GM06990 (cell line): ENCODE results near the gene FMNL3.

Experiments used
- DNase-seq: peaks from one replicate; pipeline ENCODE4 v3.0.0-alpha.2; 2011; ENCODE audit not compliant: insufficient read length; ENCODE audit errors: extremely low read depth
- H3K27me3 ChIP-seq: replicated peaks from 2 replicates; pipeline ENCODE4 v1.6.0; 2011; ENCODE audit warnings: low read length; ENCODE audit not compliant: control insufficient read depth, insufficient read depth
- H3K36me3 ChIP-seq: 2 replicates; pipeline ENCODE4 v1.5.1; 2011; ENCODE audit warnings: low read length; ENCODE audit not compliant: control insufficient read depth, insufficient read depth
- H3K4me3 ChIP-seq: replicated peaks from 2 replicates; pipeline ENCODE4 v1.5.1; 2011; ENCODE audit warnings: low read depth, mild to moderate bottlenecking, control low read depth, low read length
- TF ChIP-seq, protein P1 (sequence below): IDR thresholded peaks from 2 replicates; pipeline ENCODE4 v1.5.1; 2011; ENCODE audit warnings: low read length, control low read depth, mild to moderate bottlenecking, inconsistent platforms; ENCODE audit not compliant: insufficient read depth, poor library complexity, severe bottlenecking

FMNL3 gene

GRCh38 chr12:49667325-49668090 lies 39.7 kb downstream of the FMNL3 start:
- Histone ChIP-seq H3K4me3 (no peak overlapping the region), H3K36me3 (peaks cover 6% of the 10 kb centered on the region), H3K27me3 (no peaks in the 10 kb centered on the region)
- TF ChIP-seq, protein P1, sequence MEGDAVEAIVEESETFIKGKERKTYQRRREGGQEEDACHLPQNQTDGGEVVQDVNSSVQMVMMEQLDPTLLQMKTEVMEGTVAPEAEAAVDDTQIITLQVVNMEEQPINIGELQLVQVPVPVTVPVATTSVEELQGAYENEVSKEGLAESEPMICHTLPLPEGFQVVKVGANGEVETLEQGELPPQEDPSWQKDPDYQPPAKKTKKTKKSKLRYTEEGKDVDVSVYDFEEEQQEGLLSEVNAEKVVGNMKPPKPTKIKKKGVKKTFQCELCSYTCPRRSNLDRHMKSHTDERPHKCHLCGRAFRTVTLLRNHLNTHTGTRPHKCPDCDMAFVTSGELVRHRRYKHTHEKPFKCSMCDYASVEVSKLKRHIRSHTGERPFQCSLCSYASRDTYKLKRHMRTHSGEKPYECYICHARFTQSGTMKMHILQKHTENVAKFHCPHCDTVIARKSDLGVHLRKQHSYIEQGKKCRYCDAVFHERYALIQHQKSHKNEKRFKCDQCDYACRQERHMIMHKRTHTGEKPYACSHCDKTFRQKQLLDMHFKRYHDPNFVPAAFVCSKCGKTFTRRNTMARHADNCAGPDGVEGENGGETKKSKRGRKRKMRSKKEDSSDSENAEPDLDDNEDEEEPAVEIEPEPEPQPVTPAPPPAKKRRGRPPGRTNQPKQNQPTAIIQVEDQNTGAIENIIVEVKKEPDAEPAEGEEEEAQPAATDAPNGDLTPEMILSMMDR: no peak
- no peak for DNase-seq

DNA sequence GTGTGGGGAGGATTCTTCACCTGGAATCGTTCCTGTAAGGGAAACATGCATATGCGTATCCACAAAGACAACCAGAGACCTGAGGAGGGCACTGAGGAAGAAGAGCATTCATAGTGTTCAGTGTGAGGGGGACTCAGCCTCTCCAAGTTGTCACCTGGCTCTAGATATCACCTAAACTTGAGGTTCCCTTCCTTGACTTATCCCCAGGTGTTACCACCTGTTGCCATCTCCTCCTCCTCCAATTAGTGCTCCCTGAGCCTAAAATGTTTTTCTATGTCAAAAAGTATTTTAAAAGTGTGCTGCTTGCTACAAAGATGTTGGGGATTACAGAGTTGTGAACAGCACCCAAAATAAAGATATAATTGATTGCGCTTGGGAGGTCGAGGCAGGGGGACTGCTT lies 41.0 kb downstream of the FMNL3 start:
- H3K36me3 ChIP-seq: peaks cover 8% of the 10 kb centered on the region
- TF ChIP-seq, protein P1: no peak
- H3K4me3 ChIP-seq: no peak overlapping the region
- no peaks in the 10 kb centered on the region for H3K27me3 ChIP-seq
- no peak for DNase-seq

DNA sequence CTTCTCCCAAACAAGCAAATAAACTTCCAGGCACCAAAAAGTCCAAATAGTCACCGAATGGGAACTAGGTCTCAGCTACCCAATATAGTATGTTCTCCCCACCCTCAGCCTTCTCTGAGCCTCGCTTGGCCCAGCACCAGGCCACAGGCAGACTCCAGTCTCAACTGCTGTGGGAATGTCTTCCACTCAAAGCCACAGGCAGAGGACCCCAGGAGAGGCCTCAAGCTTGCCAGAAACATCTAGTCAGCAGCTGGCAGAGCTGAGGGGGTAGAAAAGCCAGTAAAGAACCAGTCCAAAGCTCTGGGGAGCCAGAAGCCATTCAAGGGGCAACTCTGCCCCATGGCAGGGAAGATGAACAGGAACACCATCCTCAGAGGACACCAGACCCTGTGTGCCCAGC lies 41.8 kb downstream of the FMNL3 start:
- DNase-seq: no peak
- Histone ChIP-seq H3K36me3 (peaks cover 11% of the 10 kb centered on the region), H3K27me3 (no peaks in the 10 kb centered on the region), H3K4me3 (no peak overlapping the region)
- TF ChIP-seq, protein P1: no peak

GRCh38 chr12:49664591-49665239 lies 42.5 kb downstream of the FMNL3 start:
- no peaks in the 10 kb centered on the region for H3K27me3 ChIP-seq
- TF ChIP-seq, protein P1: no peak
- H3K36me3 ChIP-seq: peaks cover 12% of the 10 kb centered on the region
- H3K4me3 ChIP-seq: no peak overlapping the region; the same call in 1 of the 2 replicates
- peak; percentile 56 for DNase-seq

- Histone ChIP-seq H3K27me3 (no peaks in the 10 kb centered on the region), H3K4me3 (no peak overlapping the region), H3K36me3 (peaks cover 14% of the 10 kb centered on the region)
- DNase-seq: no peak
- TF ChIP-seq, protein P1: no peak
Measured at GRCh38 chr12:49664167-49664566, 43.0 kb downstream of the FMNL3 start.
